H54 (cell line): ENCODE results near the gene TCEA2.

Source experiments
- DNase-seq: peaks from one replicate; pipeline ENCODE4 v3.0.0; 2011; ENCODE audit warnings: low spot score, mixed read lengths; ENCODE audit not compliant: insufficient read length
- FAIRE-seq: peaks from 3 replicates; lab custom pipeline; 2011; peaks lifted over from hg19 to GRCh38; lab: Jason Lieb, UNC
- POLR2A ChIP-seq: IDR thresholded peaks from 2 replicates; pipeline ENCODE4 v1.6.1; 2011; ENCODE audit warnings: low read depth, mild to moderate bottlenecking, low read length

The TCEA2 gene

DNA sequence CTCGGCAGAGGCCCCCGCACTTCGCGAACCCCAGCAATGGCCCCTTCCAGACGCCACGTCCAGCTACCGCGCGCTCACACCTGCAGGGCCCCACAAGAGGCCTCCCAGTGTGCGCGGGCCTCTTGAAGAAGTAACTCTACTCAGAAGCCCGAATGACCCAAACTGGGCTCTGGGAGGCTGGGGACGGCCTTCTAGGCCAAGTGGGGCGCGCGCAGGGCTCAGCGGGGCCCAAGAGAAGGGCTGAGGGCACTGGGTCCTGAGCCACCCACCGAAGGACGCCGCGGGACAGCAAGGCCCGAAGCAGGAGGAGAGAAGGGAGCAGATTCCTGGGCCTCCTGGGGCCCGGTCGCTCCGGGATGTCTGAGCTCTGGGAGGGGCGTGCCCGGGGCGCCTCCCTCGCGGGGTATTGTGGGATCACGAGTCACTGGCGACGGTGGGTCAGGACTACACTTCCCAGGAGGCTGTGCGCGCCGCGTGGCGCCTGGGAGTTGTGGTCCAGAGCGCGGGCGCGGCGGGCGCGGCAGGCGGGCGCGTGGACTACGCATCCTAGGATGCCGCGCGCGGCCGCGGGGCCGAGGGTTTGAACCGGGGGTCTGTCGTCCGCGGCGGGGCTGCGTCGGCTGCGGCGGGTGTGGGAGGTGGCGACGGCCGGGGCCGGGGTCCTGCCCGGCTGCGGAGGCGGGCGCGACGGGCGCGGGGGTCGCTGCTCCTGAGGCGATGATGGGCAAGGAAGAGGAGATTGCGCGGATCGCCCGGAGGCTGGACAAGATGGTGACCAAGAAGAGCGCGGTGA, at the start of gene TCEA2:
TSS of gene TCEA2 (plus strand) at position 603 of the 793 bp plus-strand sequence. CDS start at position 718, 115 bp downstream.
- DNase-seq, result peak; percentile 96
- TF ChIP-seq POLR2A, result peak; percentile 61
- no peak for FAIRE-seq

GRCh38 chr20:64015635-64016034, 47.4 kb upstream of the TCEA2 start:
- no peak for TF ChIP-seq POLR2A
- FAIRE-seq, result no peak

GRCh38 chr20:64021124-64021975, 41.6 kb upstream of the TCEA2 start:
- no peak for TF ChIP-seq POLR2A
- no peak for FAIRE-seq
- no peak for DNase-seq

More at GRCh38 chr20:64015635-64016034, 47.4 kb upstream of the TCEA2 start:
- DNase-seq, result no peak

DNA sequence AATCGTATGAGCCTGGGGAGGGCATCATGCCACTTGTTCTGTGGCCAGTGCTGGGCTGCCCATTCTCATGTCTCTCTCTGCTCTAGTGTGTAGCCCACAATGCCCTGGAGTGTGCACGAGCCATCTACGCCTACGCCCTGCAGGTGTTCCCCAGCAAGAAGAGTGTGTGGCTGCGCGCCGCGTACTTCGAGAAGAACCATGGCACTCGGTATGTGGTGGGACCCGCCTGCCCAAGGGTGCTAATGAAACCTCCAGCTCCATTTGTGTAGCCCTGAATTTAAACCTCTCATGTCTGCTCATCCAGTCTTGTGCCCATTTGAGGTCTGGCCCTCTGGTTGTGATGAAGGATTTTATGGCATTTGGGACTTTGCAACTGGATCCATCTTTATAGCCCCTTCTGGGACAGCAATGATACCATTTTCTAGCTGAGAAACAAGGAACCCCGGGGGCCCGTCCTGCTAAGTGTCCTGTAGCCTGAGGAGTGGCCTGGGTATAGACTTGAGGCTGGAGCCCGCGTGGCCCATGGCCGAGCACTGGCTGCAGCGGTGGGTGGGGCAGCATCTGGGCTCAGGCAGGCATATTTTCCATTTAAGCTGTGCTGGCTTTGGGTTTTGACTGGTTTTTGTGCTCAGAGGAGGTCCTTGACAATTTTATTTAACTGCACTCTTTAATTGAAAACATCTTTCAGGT, 40.2 kb upstream of the TCEA2 start:
- FAIRE-seq (no peak), DNase-seq (no peak)
- no peak for TF ChIP-seq POLR2A

GRCh38 chr20:64023361-64024140, 39.4 kb upstream of the TCEA2 start:
- DNase-seq (no peak), FAIRE-seq (no peak)
- no peak for TF ChIP-seq POLR2A

GRCh38 chr20:64024141-64024990, 38.6 kb upstream of the TCEA2 start:
- TF ChIP-seq POLR2A, result no peak
- FAIRE-seq (no peak), DNase-seq (no peak)

GRCh38 chr20:64025101-64025825, 37.7 kb upstream of the TCEA2 start:
- TF ChIP-seq POLR2A, result no peak
- FAIRE-seq (no peak), DNase-seq (no peak)

DNA sequence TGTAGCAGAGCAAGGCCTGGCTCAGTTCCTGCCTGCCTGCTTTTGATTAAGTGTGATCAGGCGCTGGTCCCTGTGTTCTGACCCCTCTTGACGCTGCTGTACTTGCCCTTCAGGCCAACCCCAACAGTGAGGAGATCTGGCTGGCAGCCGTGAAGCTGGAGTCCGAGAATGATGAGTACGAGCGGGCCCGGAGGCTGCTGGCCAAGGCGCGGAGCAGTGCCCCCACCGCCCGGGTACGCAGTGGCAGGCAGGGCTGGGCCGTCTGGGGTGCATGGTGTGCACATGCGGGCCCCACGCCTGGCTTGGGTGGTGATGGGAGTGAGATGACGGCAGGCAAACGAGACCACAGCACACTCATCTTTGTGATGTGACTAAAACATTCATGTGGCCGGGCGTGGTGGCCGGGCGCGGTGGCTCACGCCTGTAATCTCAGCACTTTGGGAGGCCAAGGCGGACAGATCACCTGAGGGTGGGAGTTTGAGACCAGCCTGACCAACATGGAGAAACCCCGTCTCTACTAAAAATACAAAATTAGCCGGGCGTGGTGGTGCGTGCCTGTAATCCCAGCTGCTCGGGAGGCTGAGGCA, 37.1 kb upstream of the TCEA2 start:
- no peak for FAIRE-seq
- no peak for DNase-seq
- TF ChIP-seq POLR2A, result no peak

GRCh38 chr20:64027981-64028685, 34.9 kb upstream of the TCEA2 start:
- DNase-seq (no peak), FAIRE-seq (no peak)
- TF ChIP-seq POLR2A, result no peak

DNA sequence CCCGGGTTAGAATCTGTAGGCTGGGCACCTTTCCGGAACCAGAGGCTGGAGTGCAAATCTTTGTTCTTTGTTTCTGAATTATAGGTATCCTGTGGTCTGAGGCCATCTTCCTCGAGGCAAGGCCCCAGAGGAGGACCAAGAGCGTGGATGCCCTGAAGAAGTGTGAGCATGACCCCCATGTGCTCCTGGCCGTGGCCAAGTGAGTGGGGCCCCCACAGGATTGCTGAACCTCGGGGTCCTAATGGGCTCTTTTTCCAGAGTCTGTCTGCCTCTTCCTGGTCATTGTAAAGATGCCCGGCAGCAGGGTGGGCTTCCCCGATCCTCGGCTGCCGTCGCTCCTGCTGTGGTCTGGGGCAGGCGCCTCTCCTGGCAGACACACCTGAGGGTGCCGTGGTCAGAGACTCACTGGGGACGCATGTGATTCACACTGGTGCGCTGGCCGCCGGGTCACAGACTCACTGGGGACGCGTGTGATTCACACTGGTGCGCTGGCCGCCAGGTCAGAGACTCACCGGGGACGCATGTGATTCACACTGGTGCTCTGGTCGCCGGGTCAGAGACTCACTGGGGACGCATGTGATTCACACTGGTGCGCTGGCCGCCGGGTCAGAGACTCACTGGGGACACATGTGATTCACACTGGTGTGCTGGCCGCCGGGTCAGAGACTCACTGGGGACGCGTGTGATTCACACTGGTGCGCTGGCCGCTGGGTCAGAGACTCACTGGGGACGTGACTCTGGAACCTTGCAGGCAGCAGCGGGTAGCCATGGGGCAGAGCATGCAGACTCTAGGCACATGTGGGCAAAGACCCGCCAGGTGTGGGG, 33.5 kb upstream of the TCEA2 start:
- no peak for TF ChIP-seq POLR2A
- FAIRE-seq (no peak), DNase-seq (no peak)
